ENCODE results near the gene MYO5C.

MYO5C gene

DNA sequence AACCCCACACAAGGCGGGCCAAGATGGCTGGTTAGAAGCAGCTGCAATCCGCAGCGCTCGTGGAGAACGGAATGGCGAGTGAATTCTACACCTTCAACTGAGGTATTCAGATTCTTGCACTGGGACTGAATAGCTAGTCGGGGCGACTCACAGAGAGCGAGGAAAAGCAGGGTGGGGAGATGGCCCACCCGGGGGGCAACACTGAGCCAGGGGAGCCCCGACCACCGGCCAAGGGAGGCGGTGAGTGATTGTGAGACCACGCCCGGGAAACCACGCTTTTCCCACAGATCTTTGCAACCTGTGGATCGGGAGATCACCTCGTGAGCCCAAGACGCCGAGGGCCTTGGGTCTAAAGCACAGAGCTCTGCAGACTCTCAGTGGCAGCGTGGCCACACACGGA lies 132.7 kb downstream of the MYO5C start:
- no peaks in the 10 kb centered on the region for H3K9me3 ChIP-seq (ENCODE audit: control insufficient read depth in 1 of 2, low read length in 2 of 2)
- H3K27ac ChIP-seq (ENCODE audit: low read length) = no peak overlapping the region
- no peaks in the 10 kb centered on the region for H3K36me3 ChIP-seq (ENCODE audit: control insufficient read depth in 1 of 2, insufficient read depth in 2 of 2, low read length in 2 of 2)
- H3K4me3 ChIP-seq (ENCODE audit: low read depth in 1 of 2, low read length in 2 of 2) = no peak overlapping the region
- no peaks in the 10 kb centered on the region for H3K4me1 ChIP-seq (ENCODE audit: control insufficient read depth in 1 of 2, insufficient read depth in 2 of 2, low read length in 2 of 2)
- no peaks in the 10 kb centered on the region for H3K27me3 ChIP-seq (ENCODE audit: low read depth, low read length)

DNA sequence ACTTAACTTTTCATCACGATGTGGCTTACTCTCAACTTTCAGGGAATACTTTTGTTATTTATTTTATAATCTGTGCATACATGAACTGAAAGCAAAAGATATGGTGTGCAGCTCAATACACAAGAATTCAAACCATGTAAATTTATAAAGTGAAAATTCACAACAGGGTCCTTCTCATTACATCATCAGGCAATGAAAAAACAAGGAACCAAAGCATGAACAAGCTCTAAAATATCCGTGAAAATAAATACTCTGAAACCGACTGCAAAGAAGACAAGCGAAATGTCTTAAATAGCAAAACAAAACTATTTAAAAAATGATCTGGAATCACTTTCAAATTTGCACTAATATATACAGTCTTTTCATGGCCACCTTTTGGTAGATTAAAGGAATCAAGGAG lies 133.3 kb downstream of the MYO5C start:
- Histone ChIP-seq H3K27ac (ENCODE audit: low read length) (no peak overlapping the region), H3K4me1 (ENCODE audit: control insufficient read depth in 1 of 2, insufficient read depth in 2 of 2, low read length in 2 of 2) (no peaks in the 10 kb centered on the region), H3K9me3 (ENCODE audit: control insufficient read depth in 1 of 2, low read length in 2 of 2) (no peaks in the 10 kb centered on the region), H3K36me3 (ENCODE audit: control insufficient read depth in 1 of 2, insufficient read depth in 2 of 2, low read length in 2 of 2) (no peaks in the 10 kb centered on the region), H3K4me3 (ENCODE audit: low read depth in 1 of 2, low read length in 2 of 2) (no peak overlapping the region), H3K27me3 (ENCODE audit: low read depth, low read length) (no peaks in the 10 kb centered on the region)

DNA sequence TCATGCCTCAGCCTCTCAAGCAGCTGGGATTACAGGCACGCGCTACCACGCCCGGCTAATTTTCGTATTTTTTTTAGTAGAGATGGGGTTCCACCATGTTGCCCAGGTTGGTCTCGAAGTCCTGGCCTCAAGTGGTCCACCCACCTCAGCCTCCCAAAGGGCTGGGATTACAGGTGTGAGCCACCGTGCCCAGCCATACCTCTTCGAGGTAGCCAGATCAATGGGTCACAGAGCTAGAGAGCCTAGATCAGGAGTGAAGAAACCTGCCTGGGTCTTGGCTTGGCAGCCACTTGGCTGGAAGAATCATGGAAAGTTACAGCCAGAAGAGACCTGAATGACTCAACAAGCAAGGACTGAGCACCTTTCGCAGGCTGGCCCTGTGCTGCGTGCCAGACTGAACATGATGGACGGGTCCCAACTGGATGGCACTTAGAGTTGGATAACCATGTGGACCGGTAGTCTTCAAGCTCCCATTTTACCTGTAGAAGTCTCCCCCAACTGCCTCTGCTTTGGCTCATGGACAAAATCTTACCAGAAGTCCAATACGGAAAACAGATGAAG lies 134.1 kb downstream of the MYO5C start:
- no peaks in the 10 kb centered on the region for H3K9me3 ChIP-seq (ENCODE audit: control insufficient read depth in 1 of 2, low read length in 2 of 2)
- no peaks in the 10 kb centered on the region for H3K27me3 ChIP-seq (ENCODE audit: low read depth, low read length)
- H3K4me1 ChIP-seq (ENCODE audit: control insufficient read depth in 1 of 2, insufficient read depth in 2 of 2, low read length in 2 of 2) = no peaks in the 10 kb centered on the region
- H3K4me3 ChIP-seq (ENCODE audit: low read depth in 1 of 2, low read length in 2 of 2) = no peak overlapping the region
- no peaks in the 10 kb centered on the region for H3K36me3 ChIP-seq (ENCODE audit: control insufficient read depth in 1 of 2, insufficient read depth in 2 of 2, low read length in 2 of 2)
- no peak overlapping the region for H3K27ac ChIP-seq (ENCODE audit: low read length)

DNA sequence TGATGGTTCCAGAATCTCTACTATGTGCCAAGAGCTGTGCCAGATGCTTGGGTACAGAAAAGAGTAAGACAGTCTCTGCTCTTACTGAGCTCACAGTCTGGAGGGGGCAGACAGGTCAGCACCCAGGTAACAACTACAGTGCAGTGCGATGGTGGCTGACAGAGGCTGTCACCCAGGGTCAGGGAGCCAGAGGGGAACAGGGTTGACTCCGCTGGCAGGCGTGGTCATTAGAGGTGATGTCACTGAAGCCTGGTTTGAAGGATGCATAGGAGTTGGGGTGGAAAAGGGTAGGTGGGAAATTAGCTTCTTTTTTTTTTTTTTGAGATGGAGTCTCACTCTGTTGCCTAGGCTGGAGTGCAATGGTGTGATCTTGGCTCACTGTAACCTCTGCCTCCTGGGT lies 136.0 kb downstream of the MYO5C start:
- Histone ChIP-seq H3K27me3 (ENCODE audit: low read depth, low read length) (no peaks in the 10 kb centered on the region), H3K4me3 (ENCODE audit: low read depth in 1 of 2, low read length in 2 of 2) (no peak overlapping the region), H3K36me3 (ENCODE audit: control insufficient read depth in 1 of 2, insufficient read depth in 2 of 2, low read length in 2 of 2) (no peaks in the 10 kb centered on the region), H3K27ac (ENCODE audit: low read length) (no peak overlapping the region), H3K9me3 (ENCODE audit: control insufficient read depth in 1 of 2, low read length in 2 of 2) (no peaks in the 10 kb centered on the region), H3K4me1 (ENCODE audit: control insufficient read depth in 1 of 2, insufficient read depth in 2 of 2, low read length in 2 of 2) (no peaks in the 10 kb centered on the region)

DNA sequence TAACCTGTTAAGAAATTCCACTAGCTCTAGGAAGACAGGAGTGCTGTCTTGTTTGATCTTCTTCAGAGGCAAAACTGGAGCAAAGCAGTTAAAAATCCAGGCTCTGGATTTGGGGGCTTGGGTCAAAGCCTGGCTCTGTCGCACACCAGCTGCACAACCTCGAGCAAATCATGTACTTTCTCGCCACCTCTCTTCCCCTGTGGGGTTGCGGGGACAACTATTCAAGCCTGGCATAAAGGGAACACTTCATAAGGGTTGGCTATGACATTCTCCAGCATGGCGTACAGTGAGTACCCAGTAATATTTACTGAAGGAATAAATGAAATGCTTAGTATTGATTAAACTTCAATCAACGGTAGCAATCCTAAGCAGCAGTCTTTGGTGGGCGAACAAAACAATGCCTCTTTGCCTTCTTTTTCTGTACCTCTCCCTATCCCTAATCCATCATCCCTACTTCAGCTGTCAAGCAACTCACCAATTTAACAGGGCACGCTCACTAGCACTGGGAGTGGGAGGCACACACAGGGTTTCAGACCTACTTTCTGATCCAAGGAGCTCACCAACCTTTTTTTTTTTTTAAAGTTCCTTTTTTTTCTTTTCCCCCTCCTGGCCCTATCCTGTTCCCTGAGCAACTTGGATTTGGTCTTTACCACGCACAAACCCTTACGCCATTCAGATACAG lies 137.4 kb downstream of the MYO5C start:
- H3K36me3 ChIP-seq (ENCODE audit: control insufficient read depth in 1 of 2, insufficient read depth in 2 of 2, low read length in 2 of 2) = no peaks in the 10 kb centered on the region
- no peaks in the 10 kb centered on the region for H3K4me1 ChIP-seq (ENCODE audit: control insufficient read depth in 1 of 2, insufficient read depth in 2 of 2, low read length in 2 of 2)
- H3K4me3 ChIP-seq (ENCODE audit: low read depth in 1 of 2, low read length in 2 of 2) = no peak overlapping the region
- no peaks in the 10 kb centered on the region for H3K27me3 ChIP-seq (ENCODE audit: low read depth, low read length)
- H3K27ac ChIP-seq (ENCODE audit: low read length) = no peak overlapping the region
- H3K9me3 ChIP-seq (ENCODE audit: control insufficient read depth in 1 of 2, low read length in 2 of 2) = no peaks in the 10 kb centered on the region

DNA sequence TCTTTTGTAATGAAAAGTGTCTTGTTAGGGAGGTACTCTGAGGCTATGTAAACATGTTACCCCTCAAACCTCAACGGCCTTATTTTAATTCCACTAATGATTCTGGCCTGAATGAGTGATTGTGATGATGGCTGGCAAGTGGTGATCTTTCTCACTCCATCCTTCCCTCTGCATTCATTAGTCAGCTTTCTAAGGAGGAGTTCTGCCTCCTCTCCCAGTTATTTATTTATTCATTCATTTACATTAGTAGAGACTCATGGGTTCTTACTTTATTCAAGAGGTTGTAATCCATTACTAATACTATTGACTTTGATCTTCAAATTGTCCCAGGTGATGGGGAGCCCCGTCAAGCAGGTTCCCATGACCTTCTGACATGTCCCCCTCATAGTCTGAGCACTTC lies 139.7 kb downstream of the MYO5C start:
- Histone ChIP-seq H3K27me3 (ENCODE audit: low read depth, low read length) (no peaks in the 10 kb centered on the region), H3K9me3 (ENCODE audit: control insufficient read depth in 1 of 2, low read length in 2 of 2) (no peaks in the 10 kb centered on the region), H3K4me3 (ENCODE audit: low read depth in 1 of 2, low read length in 2 of 2) (no peak overlapping the region), H3K27ac (ENCODE audit: low read length) (no peak overlapping the region), H3K36me3 (ENCODE audit: control insufficient read depth in 1 of 2, insufficient read depth in 2 of 2, low read length in 2 of 2) (peaks cover 0 to 12% of the 10 kb centered on the region in 2 donors), H3K4me1 (ENCODE audit: control insufficient read depth in 1 of 2, insufficient read depth in 2 of 2, low read length in 2 of 2) (no peaks in the 10 kb centered on the region)

DNA sequence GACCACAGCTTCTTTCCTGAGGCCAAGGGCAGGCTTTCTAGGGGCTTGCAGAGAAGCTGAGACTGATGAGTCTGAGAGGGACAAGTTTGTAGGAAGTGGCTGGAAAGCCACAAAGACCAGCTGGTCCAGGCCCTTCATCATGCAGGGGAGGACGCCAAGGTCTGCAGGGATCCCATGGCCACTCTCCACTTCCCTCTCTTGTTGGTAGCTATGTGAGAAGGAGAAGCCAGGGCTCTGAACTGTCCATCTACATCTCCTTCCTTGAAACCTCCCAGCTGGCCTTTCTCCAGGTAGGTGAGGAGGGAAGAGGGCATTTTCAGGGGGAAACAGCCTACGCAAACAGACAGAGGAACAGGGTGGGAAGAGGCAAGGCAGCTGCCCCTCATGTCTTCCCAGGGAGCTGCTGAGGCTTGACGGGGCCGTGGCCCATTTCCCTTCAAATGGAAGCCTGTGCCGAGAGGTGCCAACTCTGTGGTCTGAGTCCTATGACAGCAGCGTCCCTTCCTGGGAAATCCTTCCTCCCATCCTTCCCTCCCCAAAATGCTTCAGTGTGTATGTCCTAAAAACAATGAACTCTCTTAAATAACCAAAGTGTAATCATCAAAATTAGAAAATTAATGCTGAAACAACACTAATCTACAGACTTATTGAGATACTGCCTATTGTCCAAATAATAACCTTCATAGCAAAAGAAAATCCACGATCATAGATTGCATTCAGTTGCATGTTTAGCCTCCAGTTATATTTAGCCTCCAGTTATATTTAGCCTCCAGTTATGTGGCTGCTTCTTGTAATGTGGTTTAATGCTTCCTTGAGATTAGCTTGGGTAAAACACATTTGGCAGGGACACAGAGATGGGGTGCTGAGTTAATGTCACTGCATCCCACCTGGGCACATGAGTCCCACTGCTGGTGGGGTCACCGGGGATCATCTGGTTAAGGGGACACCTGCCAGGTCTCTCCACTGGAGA lies 140.4 kb downstream of the MYO5C start:
- no peaks in the 10 kb centered on the region for H3K27me3 ChIP-seq (ENCODE audit: low read depth, low read length)
- no peak overlapping the region for H3K27ac ChIP-seq (ENCODE audit: low read length)

DNA sequence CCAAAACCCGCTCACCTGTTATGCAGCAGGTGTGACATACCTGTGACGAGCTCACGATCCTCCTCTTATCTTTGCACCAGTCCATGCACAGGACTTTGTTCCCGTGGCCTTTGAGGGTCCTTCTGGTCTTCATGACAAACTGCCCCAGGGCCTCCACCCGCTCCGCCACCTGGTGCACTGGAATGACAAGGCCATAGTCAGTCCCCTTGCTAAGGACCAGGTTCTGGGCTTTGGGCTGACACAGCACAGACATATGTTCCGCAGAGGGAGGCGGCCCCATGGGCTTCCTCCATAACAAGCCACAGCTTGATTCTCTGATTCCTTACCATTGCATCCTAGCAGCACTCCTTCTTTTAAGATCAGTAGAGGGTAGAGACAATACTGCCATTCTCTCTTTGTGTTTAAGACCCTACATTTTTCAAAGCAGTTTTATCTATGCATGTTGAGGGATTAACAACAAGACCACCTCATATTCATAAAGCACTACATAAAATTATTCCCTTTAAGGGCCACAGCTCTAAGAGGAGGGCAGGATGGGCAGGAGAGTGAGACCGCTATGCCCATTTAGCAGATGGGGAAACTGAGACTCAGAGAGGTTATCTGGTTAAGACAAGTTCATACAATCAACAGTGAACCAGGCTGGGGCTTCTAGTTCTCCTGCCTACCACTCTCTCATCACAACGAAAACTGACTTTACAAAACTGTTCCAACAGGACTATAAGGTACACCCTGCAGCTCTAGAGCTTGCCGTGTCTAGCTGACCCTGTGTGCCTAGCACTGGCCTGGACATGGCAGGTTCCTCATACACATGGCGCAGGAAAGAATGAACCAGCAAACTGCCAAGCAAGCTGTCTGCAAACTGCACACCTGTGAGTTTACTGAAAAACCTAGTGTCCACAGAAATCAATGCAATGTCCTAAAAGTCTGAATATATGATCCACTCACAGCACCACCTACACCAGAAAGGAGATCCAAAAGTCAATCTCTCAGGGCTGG lies 141.4 kb downstream of the MYO5C start:
- H3K27ac ChIP-seq (ENCODE audit: low read length) = no peak overlapping the region
- peaks cover 4 to 25% of the 10 kb centered on the region in 2 donors for H3K36me3 ChIP-seq (ENCODE audit: control insufficient read depth in 1 of 2, insufficient read depth in 2 of 2, low read length in 2 of 2)
- H3K9me3 ChIP-seq (ENCODE audit: control insufficient read depth in 1 of 2, low read length in 2 of 2) = no peaks in the 10 kb centered on the region
- H3K4me1 ChIP-seq (ENCODE audit: control insufficient read depth in 1 of 2, insufficient read depth in 2 of 2, low read length in 2 of 2) = no peaks in the 10 kb centered on the region
- no peak overlapping the region for H3K4me3 ChIP-seq (ENCODE audit: low read depth in 1 of 2, low read length in 2 of 2)
- H3K27me3 ChIP-seq (ENCODE audit: low read depth, low read length) = no peaks in the 10 kb centered on the region

More for the DNA sequence above, 140.4 kb downstream of the MYO5C start:
- no peaks in the 10 kb centered on the region for H3K4me1 ChIP-seq (ENCODE audit: control insufficient read depth in 1 of 2, insufficient read depth in 2 of 2, low read length in 2 of 2)
- no peak overlapping the region for H3K4me3 ChIP-seq (ENCODE audit: low read depth in 1 of 2, low read length in 2 of 2)
- H3K9me3 ChIP-seq (ENCODE audit: control insufficient read depth in 1 of 2, low read length in 2 of 2) = no peaks in the 10 kb centered on the region
- peaks cover 0 to 15% of the 10 kb centered on the region in 2 donors for H3K36me3 ChIP-seq (ENCODE audit: control insufficient read depth in 1 of 2, insufficient read depth in 2 of 2, low read length in 2 of 2)

DNA sequence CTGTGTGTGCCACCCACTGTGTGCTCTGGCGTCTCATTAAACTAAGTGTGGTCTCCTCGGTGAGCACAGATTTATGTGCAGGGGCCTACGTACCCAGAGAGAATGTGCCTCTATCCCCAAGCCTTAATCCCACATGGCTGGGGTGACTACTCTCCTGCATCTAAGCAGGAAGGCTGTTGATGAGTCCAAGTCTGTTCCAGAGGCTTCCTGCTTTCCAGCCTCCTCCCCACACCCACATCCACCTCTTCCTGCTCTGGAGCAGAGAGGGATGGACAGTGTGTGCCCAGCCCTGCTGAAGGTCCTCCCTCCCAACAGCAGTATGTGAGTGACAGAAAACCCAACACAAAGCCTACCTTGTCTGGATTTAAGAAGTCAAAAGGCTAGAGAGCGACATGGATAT lies 144.3 kb downstream of the MYO5C start:
- Histone ChIP-seq H3K4me3 (ENCODE audit: low read depth in 1 of 2, low read length in 2 of 2) (no peak overlapping the region), H3K9me3 (ENCODE audit: control insufficient read depth in 1 of 2, low read length in 2 of 2) (no peaks in the 10 kb centered on the region), H3K27me3 (ENCODE audit: low read depth, low read length) (no peaks in the 10 kb centered on the region), H3K36me3 (ENCODE audit: control insufficient read depth in 1 of 2, insufficient read depth in 2 of 2, low read length in 2 of 2) (peaks cover 15 to 36% of the 10 kb centered on the region in 2 donors), H3K4me1 (ENCODE audit: control insufficient read depth in 1 of 2, insufficient read depth in 2 of 2, low read length in 2 of 2) (no peaks in the 10 kb centered on the region), H3K27ac (ENCODE audit: low read length) (no peak overlapping the region)

DNA sequence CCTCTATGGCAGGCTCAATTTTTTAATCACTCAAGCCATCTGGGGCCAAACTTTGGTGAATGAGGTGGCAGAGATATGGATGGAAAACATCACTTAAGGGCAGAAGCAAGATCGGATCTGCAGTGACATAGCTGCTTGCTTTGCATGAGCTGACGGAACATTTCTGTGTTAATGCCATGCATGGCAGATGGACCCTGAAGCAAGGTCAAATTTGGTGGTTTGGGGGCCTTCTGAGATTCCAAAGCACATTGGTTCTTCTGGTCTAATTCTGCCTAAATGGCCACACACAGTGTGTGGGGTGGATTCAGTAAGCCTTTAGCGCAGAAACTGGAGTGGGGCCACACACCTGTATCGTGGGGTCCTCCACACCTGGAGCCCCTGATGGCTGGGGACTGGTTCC lies 144.7 kb downstream of the MYO5C start:
- H3K27me3 ChIP-seq (ENCODE audit: low read depth, low read length) = no peaks in the 10 kb centered on the region
- H3K4me1 ChIP-seq (ENCODE audit: control insufficient read depth in 1 of 2, insufficient read depth in 2 of 2, low read length in 2 of 2) = no peaks in the 10 kb centered on the region
- peaks cover 15 to 36% of the 10 kb centered on the region in 2 donors for H3K36me3 ChIP-seq (ENCODE audit: control insufficient read depth in 1 of 2, insufficient read depth in 2 of 2, low read length in 2 of 2)
- H3K27ac ChIP-seq (ENCODE audit: low read length) = no peak overlapping the region
- H3K9me3 ChIP-seq (ENCODE audit: control insufficient read depth in 1 of 2, low read length in 2 of 2) = no peaks in the 10 kb centered on the region
- no peak overlapping the region for H3K4me3 ChIP-seq (ENCODE audit: low read depth in 1 of 2, low read length in 2 of 2)

Data from muscle layer of duodenum (tissue), 2 donors.